OCI-LY3 (cell line): ENCODE measurements around the gene EFCAB11.

ENCODE experiments used
- H2AFZ ChIP-seq: fragments of 200-600, 300-600 bp; shearing (Covaris generic); 2 replicates; pipeline ENCODE4 v1.6.0; 2014; ENCODE audit warnings: antibody characterized with exemption, low read depth, low read length
- H3K27ac ChIP-seq: fragments of 200-600, 300-600 bp; sonication (generic); 2 replicates; pipeline ENCODE4 v1.5.1; 2014; ENCODE audit warnings: mild to moderate bottlenecking, low read length, moderate library complexity, mixed read lengths
- H3K27me3 ChIP-seq: fragments of 200-600, 300-600 bp; sonication (generic); 2 replicates; pipeline ENCODE4 v1.6.1; 2014; ENCODE audit warnings: low read depth, low read length, mixed read lengths
- H3K36me3 ChIP-seq: fragments of 200-600, 300-600 bp; sonication (generic); replicated peaks from 2 replicates; pipeline ENCODE3; 2014; ENCODE audit warnings: low read depth, low read length, mixed read lengths
- H3K4me1 ChIP-seq: fragments of 300-600, 200-600 bp; sonication (generic); 2 replicates; pipeline ENCODE4 v1.6.1; 2014; ENCODE audit warnings: low read length, mixed read lengths
- H3K4me2 ChIP-seq: fragments of 200-600, 300-600 bp; sonication (generic); 2 replicates; pipeline ENCODE4 v1.6.1; 2014; ENCODE audit warnings: low read length, mixed read lengths
- H3K4me3 ChIP-seq: fragments of 300-600, 200-600 bp; sonication (generic); 2 replicates; pipeline ENCODE4 v1.5.1; 2014; ENCODE audit warnings: antibody characterized with exemption, mild to moderate bottlenecking, low read length, moderate library complexity
- H3K79me2 ChIP-seq: fragments of 300-600, 200-600 bp; shearing (Covaris generic); 2 replicates; pipeline ENCODE4 v1.6.1; 2014; ENCODE audit warnings: mild to moderate bottlenecking, low read length, mixed read lengths
- H3K9ac ChIP-seq: fragments of 300-600, 200-600 bp; shearing (Covaris generic); 2 replicates; pipeline ENCODE4 v1.6.0; 2014; ENCODE audit warnings: mild to moderate bottlenecking, low read length, moderate library complexity
- H3K9me3 ChIP-seq: fragments of 200-600, 300-600 bp; shearing (Covaris generic); 2 replicates; pipeline ENCODE4 v1.6.1; 2014; ENCODE audit warnings: low read length, mixed read lengths; ENCODE audit not compliant: insufficient read depth
- H4K20me1 ChIP-seq: fragments of 200-600, 300-600 bp; sonication (generic); 2 replicates; pipeline ENCODE4 v1.6.1; 2016; ENCODE audit warnings: low read length, mixed read lengths; ENCODE audit not compliant: insufficient read depth
- EZH2phosphoT487 ChIP-seq: fragments of 200-600 bp; shearing (Covaris generic); IDR thresholded peaks from 2 replicates; pipeline ENCODE4 v1.6.1; 2018; ENCODE audit warnings: antibody characterized with exemption, mixed run types, low read depth
- TF ChIP-seq, protein P1 (sequence below): fragments of 200-600, 300-600 bp; sonication (generic); IDR thresholded peaks from 2 replicates; pipeline ENCODE4 v1.5.1; 2014; ENCODE audit warnings: antibody characterized with exemption, low read length, low read depth

The EFCAB11 gene

DNA sequence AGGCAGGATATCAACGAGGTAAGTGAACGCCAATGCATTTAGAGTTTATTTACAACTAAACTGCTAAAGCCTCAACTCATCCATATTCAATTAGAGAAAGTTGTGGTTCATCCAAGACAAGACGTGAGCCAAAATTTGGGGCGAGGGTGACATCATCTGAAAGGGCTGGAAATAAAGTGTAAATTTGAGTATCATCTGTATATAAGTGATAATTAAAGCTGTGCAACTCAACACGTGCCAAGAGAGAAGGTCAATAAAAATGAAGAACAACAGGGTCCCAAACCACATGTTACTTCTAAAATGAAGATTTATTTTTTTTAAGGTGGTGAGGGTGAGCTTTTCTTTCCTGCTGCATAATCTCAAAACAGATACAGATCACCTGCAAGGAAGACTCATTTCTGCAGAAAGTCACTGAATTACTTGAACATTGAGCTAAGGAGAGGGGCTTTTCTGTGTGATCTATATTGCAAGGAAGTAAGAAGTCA, 203.6 kb downstream of the EFCAB11 start:
- H3K9ac ChIP-seq = no peak overlapping the region
- no peaks in the 10 kb centered on the region for H3K4me1 ChIP-seq
- no peaks in the 10 kb centered on the region for H3K27me3 ChIP-seq
- H3K4me2 ChIP-seq = no peak overlapping the region
- H3K36me3 ChIP-seq = no peaks in the 10 kb centered on the region
- H3K79me2 ChIP-seq = no peaks in the 10 kb centered on the region
- H3K9me3 ChIP-seq = no peaks in the 10 kb centered on the region
- no peaks in the 10 kb centered on the region for H4K20me1 ChIP-seq
- H3K4me3 ChIP-seq = no peak overlapping the region
- H2AFZ ChIP-seq = no peak overlapping the region
- TF ChIP-seq, protein P1, sequence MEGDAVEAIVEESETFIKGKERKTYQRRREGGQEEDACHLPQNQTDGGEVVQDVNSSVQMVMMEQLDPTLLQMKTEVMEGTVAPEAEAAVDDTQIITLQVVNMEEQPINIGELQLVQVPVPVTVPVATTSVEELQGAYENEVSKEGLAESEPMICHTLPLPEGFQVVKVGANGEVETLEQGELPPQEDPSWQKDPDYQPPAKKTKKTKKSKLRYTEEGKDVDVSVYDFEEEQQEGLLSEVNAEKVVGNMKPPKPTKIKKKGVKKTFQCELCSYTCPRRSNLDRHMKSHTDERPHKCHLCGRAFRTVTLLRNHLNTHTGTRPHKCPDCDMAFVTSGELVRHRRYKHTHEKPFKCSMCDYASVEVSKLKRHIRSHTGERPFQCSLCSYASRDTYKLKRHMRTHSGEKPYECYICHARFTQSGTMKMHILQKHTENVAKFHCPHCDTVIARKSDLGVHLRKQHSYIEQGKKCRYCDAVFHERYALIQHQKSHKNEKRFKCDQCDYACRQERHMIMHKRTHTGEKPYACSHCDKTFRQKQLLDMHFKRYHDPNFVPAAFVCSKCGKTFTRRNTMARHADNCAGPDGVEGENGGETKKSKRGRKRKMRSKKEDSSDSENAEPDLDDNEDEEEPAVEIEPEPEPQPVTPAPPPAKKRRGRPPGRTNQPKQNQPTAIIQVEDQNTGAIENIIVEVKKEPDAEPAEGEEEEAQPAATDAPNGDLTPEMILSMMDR = no peak
- TF ChIP-seq EZH2phosphoT487 = no peak
- no peak overlapping the region for H3K27ac ChIP-seq

DNA sequence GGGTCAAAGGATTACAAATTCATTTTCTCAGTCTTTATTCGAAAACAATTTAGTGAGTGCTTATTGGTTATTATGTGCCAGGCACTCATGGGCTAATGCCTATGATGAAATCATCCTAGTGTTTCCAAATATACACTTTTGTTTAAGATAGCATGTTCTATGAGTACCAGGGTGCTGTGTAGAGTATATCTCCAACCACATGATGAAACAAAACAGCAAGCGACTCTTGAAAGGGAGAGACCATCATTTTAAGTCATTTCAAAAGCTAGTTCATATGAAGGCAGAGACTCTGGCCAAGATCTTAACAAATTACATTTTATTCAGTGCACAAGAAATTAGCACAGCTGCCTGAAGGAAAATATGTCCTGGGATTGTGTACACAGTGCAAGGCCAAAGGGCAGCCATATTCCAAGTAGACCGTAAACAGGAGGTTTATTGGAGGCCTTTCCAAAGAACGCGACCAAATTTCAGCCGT, 204.2 kb downstream of the EFCAB11 start:
- no peak overlapping the region for H3K4me3 ChIP-seq
- no peaks in the 10 kb centered on the region for H3K36me3 ChIP-seq
- no peak overlapping the region for H3K27ac ChIP-seq
- no peaks in the 10 kb centered on the region for H3K27me3 ChIP-seq
- no peak for TF ChIP-seq EZH2phosphoT487
- TF ChIP-seq, protein P1 = no peak
- no peak overlapping the region for H2AFZ ChIP-seq
- no peak overlapping the region for H3K4me2 ChIP-seq
- H3K9me3 ChIP-seq = no peaks in the 10 kb centered on the region
- no peaks in the 10 kb centered on the region for H4K20me1 ChIP-seq
- H3K9ac ChIP-seq = no peak overlapping the region
- no peaks in the 10 kb centered on the region for H3K79me2 ChIP-seq
- H3K4me1 ChIP-seq = no peaks in the 10 kb centered on the region

- Histone ChIP-seq H3K4me2 (no peak overlapping the region), H3K9me3 (no peaks in the 10 kb centered on the region), H3K27me3 (no peaks in the 10 kb centered on the region), H3K36me3 (no peaks in the 10 kb centered on the region), H2AFZ (no peak overlapping the region), H3K4me1 (no peaks in the 10 kb centered on the region), H3K79me2 (no peaks in the 10 kb centered on the region), H3K9ac (no peak overlapping the region), H3K27ac (no peak overlapping the region), H4K20me1 (no peaks in the 10 kb centered on the region), H3K4me3 (no peak overlapping the region)
- no peak for TF ChIP-seq EZH2phosphoT487
- TF ChIP-seq, protein P1 = no peak
These were observed 206.5 kb downstream of the EFCAB11 start for GRCh38 chr14:89748004-89748403.

DNA sequence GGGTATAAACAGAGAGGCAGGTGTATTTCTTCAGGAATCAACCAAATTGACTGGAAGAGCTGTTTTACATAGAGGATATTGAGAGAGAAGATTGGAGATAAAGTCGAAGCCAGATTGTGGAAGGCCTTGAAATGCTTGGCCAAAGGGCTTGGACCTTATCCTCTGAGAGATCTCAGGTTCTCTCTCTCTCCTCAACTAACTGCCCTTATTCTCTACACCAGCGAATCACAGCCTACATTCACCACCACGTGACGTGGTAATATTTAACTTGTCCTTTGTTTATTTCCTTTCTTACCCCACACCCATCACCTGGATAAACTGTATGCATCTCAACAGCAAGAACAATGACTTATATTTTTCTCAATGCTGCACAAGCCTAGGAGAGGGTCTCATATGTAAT, 207.4 kb downstream of the EFCAB11 start:
- Histone ChIP-seq H3K36me3 (no peaks in the 10 kb centered on the region), H3K9ac (no peak overlapping the region), H3K79me2 (no peaks in the 10 kb centered on the region), H4K20me1 (no peaks in the 10 kb centered on the region), H3K4me2 (no peak overlapping the region), H3K4me1 (no peaks in the 10 kb centered on the region), H3K27ac (no peak overlapping the region), H3K4me3 (no peak overlapping the region), H2AFZ (no peak overlapping the region), H3K27me3 (no peaks in the 10 kb centered on the region), H3K9me3 (no peaks in the 10 kb centered on the region)
- TF ChIP-seq, protein P1 = no peak
- TF ChIP-seq EZH2phosphoT487 = no peak
